ENCODE data around the gene CACNA1C.

CACNA1C gene

DNA sequence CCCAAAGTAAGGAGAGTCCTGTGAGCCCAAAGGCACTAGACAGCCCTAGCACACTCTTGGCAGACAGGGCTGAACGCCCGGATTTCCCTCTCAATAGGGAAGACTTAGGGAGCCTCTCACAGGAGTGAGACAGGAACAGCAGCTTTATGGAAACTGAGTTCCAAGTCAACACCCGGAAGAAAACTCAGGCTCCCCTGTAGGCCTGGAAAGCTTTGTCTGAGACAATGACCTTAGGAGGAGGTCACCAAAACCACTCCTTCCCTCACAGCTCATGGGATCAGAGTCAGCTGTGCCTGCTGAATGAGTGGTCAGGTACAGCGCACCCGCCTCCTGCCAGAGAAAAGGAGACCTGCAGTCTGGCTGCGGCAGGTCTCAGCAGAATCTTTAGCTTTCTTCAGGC, 229.5 kb downstream of the CACNA1C start:
- DNase-seq (ENCODE audit: low read depth) = no peak

- DNase-seq (ENCODE audit: low read depth) = no peak
Measured at GRCh38 chr12:2283480-2283879, 230.7 kb downstream of the CACNA1C start.

- no peak for DNase-seq (ENCODE audit: low read depth)
Measured at GRCh38 chr12:2283916-2284315, 231.1 kb downstream of the CACNA1C start.

DNA sequence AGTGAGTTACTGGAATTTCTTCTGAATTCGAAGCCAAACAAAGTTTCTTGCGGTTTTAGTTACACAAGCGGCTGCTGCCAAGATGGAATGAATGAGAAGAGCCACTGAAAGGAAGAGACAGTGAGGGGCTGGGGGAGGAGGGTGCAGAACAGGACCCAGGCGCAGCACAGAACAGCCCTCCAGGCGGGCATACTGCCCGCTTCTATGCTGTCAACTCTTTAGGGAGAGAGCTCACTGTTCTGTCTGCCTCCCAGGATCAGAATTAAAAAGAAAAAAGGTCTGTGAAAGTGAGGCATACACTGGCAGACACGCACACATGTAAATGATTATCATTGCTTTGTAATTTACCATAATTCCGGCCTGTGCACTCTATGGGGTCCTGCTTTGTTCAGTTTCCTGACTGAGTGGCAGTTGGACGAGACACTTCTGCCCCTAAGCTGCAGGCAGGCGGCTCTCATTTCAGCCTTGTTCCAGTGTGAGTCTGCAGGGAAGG, 231.6 kb downstream of the CACNA1C start:
- DNase-seq (ENCODE audit: low read depth) = no peak

GRCh38 chr12:2284857-2285256, 232.1 kb downstream of the CACNA1C start:
- DNase-seq (ENCODE audit: low read depth) = no peak

- no peak for DNase-seq (ENCODE audit: low read depth)
Measured at GRCh38 chr12:2285462-2285861, 232.7 kb downstream of the CACNA1C start.

DNA sequence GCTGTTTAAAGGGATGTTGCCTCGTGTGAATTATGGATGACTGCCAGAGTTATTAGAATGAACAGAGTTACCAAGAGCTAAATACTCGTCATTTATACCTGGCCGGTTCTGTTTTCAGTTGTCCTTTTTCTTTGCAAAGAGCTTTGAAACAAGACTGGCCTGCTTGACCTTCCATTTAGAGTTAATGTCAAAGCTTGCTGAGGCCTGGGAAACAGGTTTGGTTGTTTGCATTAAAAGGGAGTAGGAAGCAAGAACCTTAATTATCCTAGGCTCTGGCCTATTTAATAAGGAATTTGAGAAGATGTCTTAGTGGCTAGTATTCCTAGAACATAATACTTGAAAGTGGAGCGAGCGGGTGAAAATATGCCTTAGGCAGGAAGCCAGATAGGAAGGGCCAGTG, 233.3 kb downstream of the CACNA1C start:
- DNase-seq (ENCODE audit: low read depth) = no peak

DNA sequence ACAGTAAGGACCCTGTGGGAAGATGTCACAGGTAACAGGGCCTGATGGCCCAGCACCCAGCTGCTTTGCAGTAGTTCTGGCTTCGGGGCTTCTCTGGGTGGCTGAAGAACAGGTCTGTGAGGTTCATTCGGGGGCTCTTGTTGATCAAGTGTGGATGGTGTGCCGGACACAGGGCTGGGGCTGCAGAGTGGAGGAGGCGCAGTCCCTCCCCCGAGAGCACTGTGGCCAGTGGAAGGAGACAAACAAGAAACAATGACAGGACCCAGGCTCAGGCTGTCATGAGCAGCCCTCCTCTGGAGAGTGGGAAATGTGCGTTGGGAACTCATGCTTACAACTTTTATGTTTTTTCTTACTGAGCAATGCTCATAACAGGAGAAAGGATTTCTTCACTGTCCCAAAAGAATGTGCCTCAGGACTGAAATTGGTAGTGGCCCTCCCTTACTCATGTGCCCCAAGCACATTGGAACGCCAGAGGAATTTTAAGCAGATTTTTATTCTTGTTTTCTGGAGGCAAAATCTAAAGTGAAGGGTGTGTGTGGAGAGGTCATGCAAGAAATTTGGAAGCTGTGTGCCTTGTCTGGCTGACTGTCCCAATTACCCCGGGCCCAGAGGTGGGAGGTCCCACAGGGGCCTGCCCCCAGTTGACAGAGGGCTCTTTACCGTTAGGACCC, 233.8 kb downstream of the CACNA1C start:
- DNase-seq (ENCODE audit: low read depth) = no peak

GRCh38 chr12:2287151-2287550, 234.4 kb downstream of the CACNA1C start:
- DNase-seq (ENCODE audit: low read depth) = no peak

DNA sequence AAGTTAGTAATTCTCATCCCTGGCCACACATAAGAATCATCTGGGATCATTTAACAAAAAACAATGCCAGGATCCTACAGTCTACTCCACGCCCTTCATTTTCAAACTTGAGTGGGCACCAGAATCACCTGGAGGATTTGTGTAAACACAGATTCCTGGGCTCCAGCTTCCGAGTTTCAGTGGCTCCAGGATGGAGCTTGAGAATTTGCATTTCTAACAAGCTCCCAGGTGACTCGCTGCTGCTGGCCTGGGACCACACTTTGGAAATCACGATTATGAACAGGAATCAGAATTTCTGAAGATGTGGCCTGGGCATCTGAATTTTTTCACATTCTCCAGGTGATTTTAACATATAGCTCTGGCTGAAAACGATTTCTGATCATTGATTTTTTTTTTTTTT, 234.8 kb downstream of the CACNA1C start:
- DNase-seq (ENCODE audit: low read depth) = no peak

GRCh38 chr12:2288001-2288400, 235.2 kb downstream of the CACNA1C start:
- no peak for DNase-seq (ENCODE audit: low read depth)

DNA sequence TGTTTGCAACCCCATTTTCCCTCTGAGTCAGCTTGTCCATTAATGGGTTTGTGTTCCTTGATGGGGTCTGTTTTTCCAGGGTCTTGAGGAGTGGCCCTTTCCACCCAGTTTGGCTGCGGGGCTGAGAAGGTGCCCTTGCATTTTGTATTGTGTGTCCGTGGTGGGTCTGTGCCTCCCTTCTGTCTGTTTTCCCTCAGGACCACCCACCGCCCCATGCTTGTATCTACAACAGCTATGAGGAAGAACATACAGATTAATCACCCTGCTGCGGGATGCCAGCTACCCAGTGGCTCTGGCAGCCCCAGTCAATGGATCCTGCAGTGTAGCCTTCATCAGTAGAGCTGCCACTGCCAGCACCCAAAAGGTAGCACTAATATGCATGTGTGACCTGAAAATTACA, 235.7 kb downstream of the CACNA1C start:
- DNase-seq (ENCODE audit: low read depth) = no peak

GRCh38 chr12:2288875-2289274, 236.1 kb downstream of the CACNA1C start:
- DNase-seq (ENCODE audit: low read depth) = no peak

GRCh38 chr12:2289525-2289924, 236.7 kb downstream of the CACNA1C start:
- DNase-seq (ENCODE audit: low read depth) = no peak

DNA sequence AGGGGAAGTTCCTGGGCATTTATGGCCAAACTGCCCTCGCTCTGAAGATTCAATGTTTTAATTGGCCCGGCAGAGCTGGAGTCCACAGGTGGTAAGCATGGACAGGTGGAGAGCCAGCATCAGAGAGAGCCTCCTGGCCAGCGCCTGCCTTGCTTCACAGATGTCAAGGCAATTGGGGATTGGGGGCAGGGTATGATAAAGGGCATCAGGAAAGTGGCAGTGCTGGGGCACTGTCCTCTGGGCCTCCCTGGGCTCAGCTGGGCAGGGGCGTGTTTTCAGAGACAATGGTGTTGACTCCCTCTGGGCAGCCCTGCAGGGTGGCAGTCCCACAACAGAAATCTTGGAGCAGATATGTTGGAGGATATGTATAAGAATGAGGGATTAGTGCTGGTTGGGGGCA, 237.3 kb downstream of the CACNA1C start:
- DNase-seq (ENCODE audit: low read depth) = no peak

- DNase-seq (ENCODE audit: low read depth) = no peak
Measured at GRCh38 chr12:2290516-2291065, 237.8 kb downstream of the CACNA1C start.

DNA sequence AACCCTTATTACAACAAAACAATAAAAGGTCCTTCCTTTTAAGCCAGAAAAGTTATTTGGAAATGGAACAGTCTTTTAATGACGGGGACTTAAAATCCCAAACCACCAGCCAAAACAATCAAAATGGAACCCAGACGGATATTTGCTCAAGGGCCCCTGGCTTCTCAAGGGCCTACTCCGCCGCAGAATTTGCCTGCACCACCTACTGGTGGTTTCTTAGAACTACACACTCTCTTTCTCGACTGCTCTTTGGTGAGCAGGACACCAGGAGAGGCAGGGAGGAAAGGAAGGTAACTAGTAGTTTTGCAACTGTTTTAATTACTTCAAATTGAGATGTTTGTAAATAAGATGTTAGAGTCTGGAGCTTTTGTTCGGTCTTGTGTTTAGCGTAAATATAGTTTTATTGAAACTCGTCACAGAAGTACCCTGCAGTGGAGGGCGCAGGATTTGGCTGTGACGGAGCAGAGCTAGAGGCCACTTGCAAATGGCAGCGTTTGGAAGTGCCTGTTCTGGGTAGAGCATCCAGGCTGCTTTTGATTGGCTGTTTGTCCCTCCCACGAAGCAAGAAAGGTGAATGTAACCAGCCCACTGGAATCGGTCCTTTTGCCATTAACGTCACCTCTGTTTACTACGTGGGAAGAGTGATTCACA, 238.5 kb downstream of the CACNA1C start:
- DNase-seq (ENCODE audit: low read depth) = peak; percentile 2

DNA sequence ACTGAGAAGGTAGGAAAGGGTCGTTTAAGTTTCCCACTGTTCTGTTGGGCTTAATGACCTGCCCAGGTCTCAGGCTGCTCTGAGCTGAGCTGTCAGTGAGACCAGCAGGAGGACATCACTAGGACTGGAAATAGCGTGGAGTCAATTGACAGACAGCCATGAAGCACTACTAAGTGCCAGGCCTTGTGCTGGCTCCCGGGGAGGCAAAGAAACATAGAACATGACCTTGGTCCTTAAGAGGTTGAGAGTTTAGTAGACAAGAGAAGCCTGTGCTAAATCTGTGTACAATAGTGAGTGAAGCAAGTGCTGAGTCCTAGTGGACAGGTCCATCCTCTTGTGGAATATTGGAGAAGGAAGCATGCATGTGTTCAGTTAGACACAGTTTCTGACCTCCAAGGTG, 239.2 kb downstream of the CACNA1C start:
- DNase-seq (ENCODE audit: low read depth) = no peak

- DNase-seq (ENCODE audit: low read depth) = no peak
Measured at GRCh38 chr12:2292560-2292959, 239.8 kb downstream of the CACNA1C start.

DNA sequence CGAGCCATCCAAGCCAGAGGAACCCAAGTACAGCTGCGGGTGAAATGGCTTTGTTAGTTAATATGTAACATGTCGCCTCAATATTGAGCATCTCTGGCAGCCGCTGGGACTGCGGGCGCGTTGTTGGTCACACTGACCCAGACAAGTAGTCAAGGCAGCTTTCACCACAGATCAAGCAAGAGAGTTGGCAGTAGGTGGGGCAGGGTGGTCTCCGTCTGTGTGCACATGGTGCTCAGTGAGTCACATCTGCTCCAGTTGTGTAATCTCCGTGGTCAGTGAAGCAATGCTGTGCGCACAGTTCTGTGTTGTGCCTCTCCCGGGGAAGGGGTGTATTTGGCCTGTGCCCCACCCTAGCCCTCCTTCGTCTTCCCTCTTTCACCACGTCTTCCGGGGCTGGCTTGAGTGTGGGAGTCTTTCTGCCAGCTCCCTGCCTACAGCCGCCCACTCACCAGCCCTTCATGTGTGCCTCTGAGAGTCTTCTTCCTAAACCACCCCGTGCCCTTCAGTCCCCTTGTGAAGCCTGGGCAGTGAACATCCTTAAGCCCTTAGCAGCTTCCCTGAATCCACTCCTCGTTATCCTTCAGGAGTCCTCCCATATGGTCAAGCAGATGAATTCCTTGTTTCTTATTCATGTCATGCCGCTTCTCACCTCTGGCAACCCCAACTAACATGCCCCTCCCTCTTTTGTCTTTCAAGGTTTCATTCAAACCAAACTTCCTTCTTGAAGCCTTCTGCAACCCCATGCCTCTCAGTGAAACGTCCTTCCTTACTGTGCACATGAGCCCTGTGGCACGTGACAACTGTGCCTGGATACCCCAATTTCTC, 242.1 kb downstream of the CACNA1C start:
- DNase-seq (ENCODE audit: low read depth) = no peak

- no peak for DNase-seq (ENCODE audit: low read depth)
Measured at GRCh38 chr12:2295941-2296461, 243.2 kb downstream of the CACNA1C start.

- no peak for DNase-seq (ENCODE audit: low read depth)
Measured at GRCh38 chr12:2297004-2297403, 244.2 kb downstream of the CACNA1C start.

Measured in T follicular helper cell (primary cell).